ENCODE results near the gene FAM217B.

FAM217B gene

DNA sequence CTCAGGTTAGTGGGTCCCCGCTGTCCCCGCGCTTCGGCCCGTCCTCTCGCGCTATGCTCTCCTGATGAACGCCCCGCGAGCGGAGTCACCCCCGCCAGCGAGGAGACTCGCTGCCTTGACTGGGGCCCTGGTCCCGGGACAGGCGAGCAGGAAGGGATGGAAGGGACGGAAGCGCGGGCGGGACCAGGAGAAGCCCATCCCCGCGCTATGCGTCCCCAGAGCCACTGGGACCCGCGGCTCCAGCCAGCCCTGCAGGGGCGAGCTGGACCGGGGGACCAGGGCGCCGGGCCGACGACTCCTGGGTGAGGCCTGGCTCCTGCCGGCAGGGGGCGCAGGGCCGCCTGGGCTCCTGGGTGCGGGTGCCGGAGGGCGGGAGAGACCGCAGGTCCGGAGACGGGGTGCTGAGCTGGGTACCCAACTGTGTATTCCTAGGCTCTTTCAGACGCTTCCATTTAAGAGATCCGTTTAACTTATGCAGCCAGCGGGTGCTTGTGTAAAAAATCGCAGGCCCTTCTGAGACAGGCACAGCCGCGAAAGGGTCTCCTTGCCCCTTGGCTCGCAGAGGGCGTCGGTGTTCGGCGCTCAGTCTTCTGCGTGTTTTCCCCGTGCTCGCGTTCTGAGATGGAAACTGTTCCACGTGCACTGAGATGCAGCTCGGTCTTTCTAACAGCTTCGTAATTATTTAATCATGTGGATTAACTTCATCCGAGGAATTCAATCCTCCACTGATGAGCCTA is 6.2 kb upstream of the FAM217B start:
- peak overlapping the region; percentile 58 for H3K27ac Mint-ChIP-seq

DNA sequence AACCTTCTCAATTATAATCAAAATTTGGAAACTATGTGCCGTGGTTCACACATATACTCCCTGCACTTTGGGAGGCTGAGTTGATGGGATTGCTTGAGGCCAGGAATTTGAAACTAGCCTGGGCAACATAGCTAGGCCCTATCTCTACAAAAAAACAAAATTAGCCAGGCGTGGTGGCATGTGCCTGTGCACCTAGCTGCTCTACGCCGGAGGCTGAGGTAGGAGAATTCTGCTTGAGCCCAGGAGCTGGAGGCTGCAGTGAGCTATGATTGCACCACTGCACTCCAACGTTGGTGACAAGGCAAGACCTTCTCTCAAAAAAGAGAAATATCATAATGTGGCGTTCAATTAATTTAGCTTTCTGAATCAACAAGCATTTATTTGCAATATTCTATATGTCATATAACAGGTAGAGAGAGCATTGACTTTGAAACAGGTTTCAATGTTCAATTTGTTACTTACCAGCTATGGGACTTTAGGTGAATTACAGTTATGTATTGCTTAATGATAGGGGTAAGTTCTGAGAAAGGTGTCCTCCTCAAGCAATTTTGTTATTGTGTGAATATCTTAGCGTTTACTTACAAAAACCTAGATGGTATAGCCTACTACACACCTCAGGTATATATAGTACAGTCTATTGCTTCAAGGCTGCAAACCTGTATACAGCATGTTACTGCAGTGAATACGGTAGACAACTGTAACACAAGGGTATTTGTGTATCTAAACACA is 4.6 kb upstream of the FAM217B start:
- Mint-ChIP-seq H3K27me3 (no peaks in the 10 kb centered on the region), H3K9me3 (no peaks in the 10 kb centered on the region), H3K4me3 (no peak overlapping the region), H3K27ac (no peak overlapping the region), H3K4me1 (peaks cover 18% of the 10 kb centered on the region), H3K36me3 (peaks cover 8% of the 10 kb centered on the region)
- no peak for ATAC-seq

More for the DNA sequence above, 6.2 kb upstream of the FAM217B start:
- peak overlapping the region; percentile 81 for H3K4me3 Mint-ChIP-seq
- peaks cover 8% of the 10 kb centered on the region for H3K36me3 Mint-ChIP-seq
- ATAC-seq, result peak; percentile 91
- H3K4me1 Mint-ChIP-seq, result peaks cover 18% of the 10 kb centered on the region
- no peaks in the 10 kb centered on the region for H3K27me3 Mint-ChIP-seq
- no peaks in the 10 kb centered on the region for H3K9me3 Mint-ChIP-seq

DNA sequence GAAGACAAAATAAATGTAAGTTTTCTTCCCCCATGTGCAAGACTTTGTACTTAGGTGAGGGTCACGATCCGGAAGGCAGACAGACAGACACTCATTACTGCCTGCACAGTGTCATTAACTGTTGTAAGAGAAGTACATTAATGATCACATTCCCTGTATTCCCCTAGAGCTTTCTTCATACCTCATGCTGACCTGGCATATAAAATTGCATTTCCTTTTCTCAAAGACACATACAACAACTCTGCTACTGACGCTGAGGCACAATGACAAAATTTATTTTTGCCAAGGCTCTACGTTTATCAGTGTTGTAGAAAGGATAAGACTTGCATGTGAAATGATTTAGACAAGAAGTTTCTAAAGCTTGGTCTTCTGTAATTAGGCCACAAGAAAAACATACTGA is 3.8 kb upstream of the FAM217B start:
- no peak overlapping the region for H3K27ac Mint-ChIP-seq
- ATAC-seq, result no peak
- H3K4me1 Mint-ChIP-seq, result peaks cover 24% of the 10 kb centered on the region
- H3K36me3 Mint-ChIP-seq, result peaks cover 8% of the 10 kb centered on the region
- no peaks in the 10 kb centered on the region for H3K27me3 Mint-ChIP-seq
- H3K9me3 Mint-ChIP-seq, result no peaks in the 10 kb centered on the region
- no peak overlapping the region for H3K4me3 Mint-ChIP-seq

- ATAC-seq, result no peak
- Mint-ChIP-seq H3K4me1 (peaks cover 29% of the 10 kb centered on the region), H3K36me3 (peaks cover 8% of the 10 kb centered on the region), H3K4me3 (no peak overlapping the region), H3K27me3 (no peaks in the 10 kb centered on the region), H3K9me3 (no peaks in the 10 kb centered on the region), H3K27ac (no peak overlapping the region)
Observed at GRCh38 chr20:59937150-59937549, 3.0 kb upstream of the FAM217B start.

- Mint-ChIP-seq H3K36me3 (peaks cover 8% of the 10 kb centered on the region), H3K4me3 (peak overlapping the region; percentile 68), H3K9me3 (no peaks in the 10 kb centered on the region), H3K27ac (peak overlapping the region; percentile 50), H3K27me3 (no peaks in the 10 kb centered on the region), H3K4me1 (peaks cover 29% of the 10 kb centered on the region)
- ATAC-seq, result no peak
Observed at GRCh38 chr20:59938221-59938620, 2.0 kb upstream of the FAM217B start.

DNA sequence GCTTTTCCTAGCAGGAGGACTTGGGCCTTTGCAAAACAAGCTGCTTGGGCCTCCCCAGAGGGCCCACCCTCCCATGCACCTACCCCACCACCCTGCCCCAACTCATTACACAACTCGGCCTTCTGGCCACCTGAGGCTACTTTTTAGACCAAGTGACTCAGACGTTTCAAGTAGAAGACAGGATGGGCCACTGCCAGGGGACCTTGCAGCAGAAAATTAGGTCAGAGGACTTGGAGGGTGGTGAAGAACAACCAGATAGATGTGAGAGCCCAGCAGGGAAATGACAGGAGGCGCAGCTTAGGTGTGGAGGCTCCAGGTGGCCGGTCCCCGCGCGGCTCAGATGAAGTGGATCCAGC is 1.5 kb upstream of the FAM217B start:
- Mint-ChIP-seq H3K4me3 (peak overlapping the region; percentile 68), H3K27ac (peak overlapping the region; percentile 50), H3K27me3 (no peaks in the 10 kb centered on the region), H3K9me3 (no peaks in the 10 kb centered on the region), H3K4me1 (peaks cover 29% of the 10 kb centered on the region), H3K36me3 (peaks cover 8% of the 10 kb centered on the region)
- ATAC-seq, result no peak

- Mint-ChIP-seq H3K27me3 (no peaks in the 10 kb centered on the region), H3K9me3 (no peaks in the 10 kb centered on the region), H3K36me3 (peaks cover 10% of the 10 kb centered on the region), H3K27ac (peak overlapping the region; percentile 98), H3K4me1 (peaks cover 23% of the 10 kb centered on the region), H3K4me3 (peak overlapping the region; percentile 96)
- ATAC-seq, result no peak
Observed at GRCh38 chr20:59939052-59939878, 924 bp upstream of the FAM217B start.

DNA sequence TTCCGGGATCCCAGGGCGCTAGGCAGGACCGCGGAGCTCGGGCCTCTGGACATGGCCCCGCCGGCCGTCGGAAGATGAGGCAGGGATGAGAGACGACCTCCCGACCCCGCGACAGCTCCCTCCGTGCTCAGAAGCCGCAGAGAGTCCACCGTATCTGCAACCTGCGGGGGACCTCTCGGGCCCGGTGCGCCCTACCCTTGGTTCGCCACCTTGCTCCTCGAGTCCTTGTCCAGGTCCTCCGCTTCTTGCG is 385 bp upstream of the FAM217B start:
- ATAC-seq, result peak; percentile 45
- H3K4me3 Mint-ChIP-seq, result peak overlapping the region; percentile 96
- no peaks in the 10 kb centered on the region for H3K9me3 Mint-ChIP-seq
- peaks cover 21% of the 10 kb centered on the region for H3K4me1 Mint-ChIP-seq
- no peaks in the 10 kb centered on the region for H3K27me3 Mint-ChIP-seq
- peaks cover 15% of the 10 kb centered on the region for H3K36me3 Mint-ChIP-seq
- H3K27ac Mint-ChIP-seq, result peak overlapping the region; percentile 98

- Mint-ChIP-seq H3K4me1 (peaks cover 21% of the 10 kb centered on the region), H3K36me3 (peaks cover 17% of the 10 kb centered on the region), H3K9me3 (no peaks in the 10 kb centered on the region), H3K4me3 (peak overlapping the region; percentile 96), H3K27me3 (no peaks in the 10 kb centered on the region), H3K27ac (peak overlapping the region; percentile 98)
- no peak for ATAC-seq
Observed at GRCh38 chr20:59940956-59941294, 736 bp downstream of the FAM217B start.

GRCh38 chr20:59942245-59942644 is 2.1 kb downstream of the FAM217B start:
- no peak overlapping the region for H3K27ac Mint-ChIP-seq

DNA sequence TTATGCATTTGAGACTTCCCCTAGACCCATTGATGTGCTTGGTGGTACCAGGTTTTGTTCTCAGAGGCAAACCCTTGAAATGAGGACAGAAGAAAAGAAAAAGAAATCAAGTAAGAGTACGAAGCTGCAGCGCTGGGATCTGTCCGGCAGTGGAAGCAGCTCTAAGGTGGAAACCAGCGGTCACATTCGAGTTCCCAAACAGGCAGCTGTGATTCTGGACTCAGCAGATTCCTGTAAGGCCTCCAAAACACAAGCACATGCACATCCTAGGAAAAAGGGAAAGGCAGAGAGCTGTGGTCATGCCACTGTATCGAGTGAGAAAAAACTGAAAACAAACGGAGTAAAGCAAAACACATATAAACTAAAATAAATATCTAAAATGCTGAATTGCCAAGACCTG is 4.5 kb downstream of the FAM217B start:
- Mint-ChIP-seq H3K27me3 (no peaks in the 10 kb centered on the region), H3K27ac (no peak overlapping the region), H3K36me3 (peaks cover 9% of the 10 kb centered on the region), H3K9me3 (no peaks in the 10 kb centered on the region), H3K4me3 (no peak overlapping the region), H3K4me1 (peaks cover 20% of the 10 kb centered on the region)
- no peak for ATAC-seq

More at GRCh38 chr20:59942245-59942644, 2.1 kb downstream of the FAM217B start:
- Mint-ChIP-seq H3K4me1 (peaks cover 21% of the 10 kb centered on the region), H3K9me3 (no peaks in the 10 kb centered on the region), H3K4me3 (no peak overlapping the region), H3K36me3 (peaks cover 17% of the 10 kb centered on the region), H3K27me3 (no peaks in the 10 kb centered on the region)
- ATAC-seq, result no peak

DNA sequence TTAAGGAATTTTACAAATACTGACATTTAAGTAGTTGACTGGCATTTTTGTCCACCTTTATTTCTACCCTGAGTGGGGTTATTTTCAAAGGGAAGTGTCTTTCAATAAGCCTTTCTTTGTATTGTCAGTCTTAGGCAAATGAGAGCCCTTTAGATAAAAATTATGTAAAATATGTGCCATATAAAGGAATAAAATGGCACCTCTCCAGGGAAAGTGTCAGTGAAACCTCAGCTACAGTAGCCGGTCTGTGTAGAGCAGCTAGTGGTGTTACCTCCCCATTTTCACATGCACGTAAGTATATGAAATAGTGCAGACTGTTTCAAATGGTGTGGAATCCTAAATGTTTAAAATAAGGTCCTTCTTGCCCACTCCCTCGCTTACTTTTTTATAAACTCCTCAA is 5.0 kb downstream of the FAM217B start:
- no peak for ATAC-seq
- Mint-ChIP-seq H3K27ac (no peak overlapping the region), H3K27me3 (no peaks in the 10 kb centered on the region), H3K9me3 (no peaks in the 10 kb centered on the region), H3K4me1 (peaks cover 20% of the 10 kb centered on the region), H3K36me3 (peaks cover 9% of the 10 kb centered on the region), H3K4me3 (no peak overlapping the region)

DNA sequence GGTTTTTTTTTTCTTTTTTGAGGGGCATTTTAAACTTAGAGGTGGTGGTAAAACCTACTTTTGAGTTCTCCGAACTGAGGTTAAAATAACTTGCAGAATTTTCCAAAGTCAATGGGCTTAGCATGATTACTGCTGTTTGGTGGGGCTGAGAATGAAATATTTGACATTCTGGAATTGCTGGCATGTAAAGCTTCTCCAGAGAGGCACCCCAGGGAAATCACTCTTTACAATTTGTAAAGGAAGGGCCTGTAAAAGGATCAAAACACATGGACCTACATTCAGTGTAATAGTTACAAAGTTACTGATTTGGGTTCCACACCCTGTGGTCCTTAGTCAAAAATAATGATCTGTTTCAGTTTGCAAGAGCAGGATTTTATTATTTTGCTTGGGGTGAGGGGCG is 5.5 kb downstream of the FAM217B start:
- Mint-ChIP-seq H3K4me1 (peaks cover 20% of the 10 kb centered on the region), H3K27ac (no peak overlapping the region), H3K36me3 (peaks cover 9% of the 10 kb centered on the region), H3K27me3 (no peaks in the 10 kb centered on the region), H3K4me3 (no peak overlapping the region), H3K9me3 (no peaks in the 10 kb centered on the region)
- ATAC-seq, result no peak

DNA sequence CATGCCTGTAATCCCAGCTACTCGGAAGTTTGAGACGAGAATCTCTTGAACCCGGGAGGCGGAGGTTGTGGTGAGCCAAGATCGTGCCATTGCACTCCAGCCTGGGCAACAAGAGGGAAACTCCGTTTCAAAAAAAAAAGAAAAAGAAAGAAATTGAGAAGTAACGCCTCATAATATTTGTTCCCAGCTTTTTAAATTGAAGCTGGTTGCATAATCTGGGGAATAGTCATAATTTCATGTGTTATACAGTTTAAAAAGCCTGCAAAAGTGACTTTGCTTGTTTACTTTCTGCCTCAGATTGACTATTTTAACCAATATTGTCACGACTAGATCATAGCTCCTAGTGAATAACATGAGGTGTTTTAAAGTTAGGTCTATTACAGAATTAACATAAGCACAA is 7.2 kb downstream of the FAM217B start:
- H3K4me1 Mint-ChIP-seq, result peaks cover 9% of the 10 kb centered on the region
- no peak overlapping the region for H3K27ac Mint-ChIP-seq
- ATAC-seq, result no peak
- no peaks in the 10 kb centered on the region for H3K9me3 Mint-ChIP-seq
- no peaks in the 10 kb centered on the region for H3K27me3 Mint-ChIP-seq
- peaks cover 9% of the 10 kb centered on the region for H3K36me3 Mint-ChIP-seq
- H3K4me3 Mint-ChIP-seq, result no peak overlapping the region

DNA sequence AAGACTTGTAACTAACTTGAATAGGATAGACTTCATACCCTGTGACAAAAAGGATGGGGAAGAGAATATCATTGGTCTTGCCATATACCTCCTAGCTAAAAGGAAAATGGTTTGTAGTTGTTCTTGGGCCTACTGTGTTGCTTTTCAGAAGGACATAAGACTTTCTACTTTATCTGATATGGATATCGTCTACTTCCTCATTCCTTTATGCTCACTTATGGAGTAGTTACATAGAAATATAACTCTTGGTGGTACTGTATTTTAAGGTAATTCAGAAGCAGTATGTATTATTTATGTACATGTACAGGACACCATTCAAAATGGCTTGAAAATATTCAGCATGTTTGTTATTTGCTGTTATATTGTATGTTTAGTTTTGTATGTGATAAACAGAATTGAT is 8.0 kb downstream of the FAM217B start:
- Mint-ChIP-seq H3K27ac (peak overlapping the region; percentile 89), H3K4me1 (peaks cover 9% of the 10 kb centered on the region), H3K4me3 (no peak overlapping the region), H3K9me3 (no peaks in the 10 kb centered on the region), H3K27me3 (no peaks in the 10 kb centered on the region), H3K36me3 (peaks cover 9% of the 10 kb centered on the region)
- ATAC-seq, result no peak

All from stimulated activated memory B cell treated with anti-CD40 and anti-IgM and Interleukin-4, amounts not matched to agents 10 μg/mL and 1 μg/mL and 100 μg/mL, for 72 hours (primary cell).